Brain pericyte (primary cell): ENCODE measurements around the gene PLSCR5.

ENCODE experiments used
- DNase-seq: peaks from one replicate; pipeline ENCODE4 v3.0.0-alpha.2; 2012; ENCODE audit warnings: low read depth, low spot score

The PLSCR5 gene

DNA sequence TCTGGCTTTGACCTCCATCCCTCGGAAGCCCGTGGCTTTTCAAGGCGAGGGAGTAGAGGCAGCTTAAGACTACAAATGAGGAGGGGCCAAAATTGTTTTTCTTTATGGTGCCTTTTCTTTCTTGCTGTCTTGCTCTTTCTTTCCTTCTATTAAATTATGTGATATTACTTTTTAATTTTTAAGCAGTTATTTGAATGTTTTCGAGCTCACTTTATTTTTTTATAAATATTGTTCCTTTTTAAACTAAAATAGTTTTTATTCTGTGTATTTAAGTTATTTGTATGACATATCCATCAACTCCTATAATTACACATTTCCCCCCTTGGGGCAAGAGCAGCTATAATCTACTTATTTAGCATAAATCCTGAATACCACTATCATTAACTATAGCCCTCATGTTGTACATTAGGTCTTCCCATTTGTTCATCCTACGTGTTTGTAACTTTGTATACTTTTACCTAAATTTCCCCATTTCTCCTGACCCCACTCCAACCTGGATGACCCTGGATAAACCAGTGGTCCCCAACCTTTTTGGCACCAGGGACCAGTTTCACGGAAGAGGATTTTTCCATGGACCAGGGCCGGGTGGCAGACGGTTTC is 60.1 kb downstream of the PLSCR5 start:
- no peak for DNase-seq

DNA sequence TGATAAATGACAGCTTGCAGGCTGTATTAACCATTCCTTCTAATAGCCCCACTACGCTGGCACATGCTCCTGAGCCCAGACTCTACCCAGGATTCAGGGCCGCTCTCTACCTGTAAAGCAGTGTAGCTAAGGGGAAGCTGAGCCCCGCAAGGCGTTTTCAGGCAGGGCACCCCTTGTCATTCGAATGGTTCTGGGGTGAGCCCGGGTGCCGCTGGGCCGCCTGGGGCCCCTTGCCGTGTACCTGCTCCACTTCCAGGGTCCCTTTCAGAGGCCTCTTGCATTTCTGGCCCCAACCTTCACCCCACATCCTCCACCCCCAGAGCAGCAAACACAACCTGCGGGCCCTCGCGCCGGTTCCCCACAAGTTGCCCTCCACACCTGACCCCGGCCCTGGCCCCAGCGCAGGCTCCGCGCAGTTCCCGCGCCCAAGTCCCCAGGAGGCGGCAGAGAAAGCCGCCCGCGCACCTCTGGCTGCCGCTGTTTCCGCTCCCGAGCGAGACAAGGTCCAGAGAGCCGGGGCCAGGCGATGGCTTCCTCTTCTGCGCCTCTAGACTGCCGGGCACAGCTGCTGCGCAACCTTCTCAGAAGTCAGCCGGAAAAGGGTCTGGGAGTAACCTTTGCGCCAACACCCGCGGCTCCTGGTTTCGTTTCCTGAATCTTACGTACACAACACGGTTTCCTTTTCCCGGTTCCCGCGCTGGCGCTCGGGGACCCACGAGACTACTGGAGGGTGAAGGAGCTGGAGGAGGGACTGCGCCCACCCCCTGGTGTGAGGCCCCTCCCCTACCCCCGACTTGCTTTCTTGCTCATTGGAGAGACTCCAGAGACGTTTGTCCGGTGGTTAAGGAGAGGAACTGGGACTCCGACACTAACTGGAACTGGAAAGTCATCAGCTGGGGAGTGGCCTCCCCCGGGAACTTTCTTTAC is 60.9 kb downstream of the PLSCR5 start, which contains the start of gene PLSCR1:
PLSCR1 (minus strand) TSS at position 606 of the 927 bp plus-strand sequence. CDS start 8,055 bp downstream, outside the sequence.
- peak; percentile 83 for DNase-seq

DNA sequence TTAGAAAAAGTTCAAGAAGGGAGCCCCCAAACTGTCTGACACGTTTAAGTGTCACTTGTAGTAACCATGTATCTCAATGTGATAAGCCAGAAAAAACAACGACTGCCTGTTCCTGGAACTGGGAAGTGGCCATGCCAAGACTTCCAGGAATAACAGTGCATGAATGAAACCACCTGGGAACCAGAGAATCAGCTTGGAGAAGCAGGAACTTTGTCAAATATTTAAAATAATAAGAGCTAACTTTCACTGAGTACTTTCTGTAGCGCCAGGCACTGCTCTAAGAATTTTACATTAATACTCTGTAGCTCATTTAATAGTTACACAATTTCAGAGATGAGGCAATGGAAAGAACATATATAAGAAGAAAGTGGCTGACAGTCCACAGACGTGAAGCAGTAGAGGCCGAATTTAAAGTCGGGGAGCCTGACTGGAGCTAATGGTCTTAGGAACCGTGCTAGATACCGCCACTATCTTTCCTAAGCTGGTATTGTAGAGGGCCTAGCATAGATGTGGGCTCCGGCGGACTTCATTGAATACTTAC is 61.6 kb downstream of the PLSCR5 start:
- no peak for DNase-seq

DNA sequence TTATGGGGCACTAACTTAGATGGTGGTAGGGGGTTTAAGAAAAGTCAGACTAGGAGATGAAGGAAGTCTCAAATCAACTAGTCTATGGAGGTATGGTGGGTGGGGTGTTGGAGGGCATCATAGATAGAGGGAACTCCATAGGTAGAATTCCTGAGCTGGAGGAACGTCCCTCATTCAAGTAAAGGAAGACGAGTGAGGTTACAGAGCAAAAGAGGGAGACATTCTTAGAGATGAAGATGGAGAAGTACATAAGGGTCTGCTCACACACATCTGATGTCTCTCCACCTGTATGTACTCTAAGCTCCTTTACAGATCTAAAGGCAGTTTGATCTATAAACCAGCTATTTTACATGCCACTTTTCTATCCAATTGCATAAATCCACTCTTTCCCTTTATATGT is 62.2 kb downstream of the PLSCR5 start:
- DNase-seq: no peak

DNA sequence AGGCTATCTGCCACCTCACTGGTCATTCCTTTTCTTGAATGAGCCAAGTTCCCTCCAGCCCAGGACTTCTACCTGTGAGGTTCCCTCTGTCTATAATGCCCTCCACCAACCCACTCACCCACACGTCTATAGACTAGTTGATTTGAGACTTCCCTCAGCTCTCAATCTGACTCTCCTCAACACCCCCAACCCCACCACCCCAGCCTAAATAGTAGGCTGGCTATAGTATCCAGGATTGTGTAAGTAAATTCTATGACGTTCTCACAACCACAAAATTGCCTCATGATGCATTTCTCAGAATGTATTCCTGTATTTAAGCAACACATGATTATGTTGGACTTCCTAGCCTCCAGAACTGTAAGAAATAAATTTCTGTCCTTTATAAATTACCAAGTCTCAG is 63.0 kb downstream of the PLSCR5 start:
- DNase-seq: no peak

DNA sequence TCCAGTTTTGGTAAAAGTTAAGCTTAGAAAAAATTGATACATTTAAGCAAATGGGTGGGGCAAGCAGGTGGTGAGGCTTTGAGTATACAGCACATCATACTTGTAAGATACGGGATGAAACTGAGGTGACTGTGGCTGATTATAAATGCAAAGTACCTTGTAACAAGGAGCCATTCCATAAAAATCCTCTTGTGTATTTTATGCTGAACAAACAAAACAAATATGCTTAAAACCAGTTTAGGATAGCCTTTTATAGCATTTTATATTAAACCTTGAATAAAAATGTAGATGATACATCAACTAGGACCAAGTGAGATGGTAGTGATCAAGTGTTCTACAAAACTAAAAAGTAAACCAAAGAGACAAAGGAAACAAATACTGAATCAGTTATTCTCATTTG is 64.2 kb downstream of the PLSCR5 start:
- DNase-seq: no peak

DNA sequence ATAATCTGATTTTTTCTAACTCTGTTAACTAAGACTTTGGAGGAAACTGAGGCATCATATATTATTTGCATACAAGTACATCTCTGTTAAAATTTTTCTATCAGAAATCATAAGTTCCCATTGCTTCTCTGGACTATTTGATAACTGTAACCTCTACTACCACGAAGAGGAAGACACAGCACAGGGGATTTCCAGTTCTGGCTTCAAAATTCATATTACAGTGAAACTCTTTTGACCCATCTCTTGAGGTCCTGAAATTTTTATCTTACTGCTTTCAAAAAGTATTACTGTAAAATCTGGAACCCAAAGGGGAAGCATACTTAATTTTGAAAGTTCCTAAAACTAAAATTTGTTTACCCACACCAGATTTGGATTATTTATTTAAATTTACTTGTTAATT is 64.9 kb downstream of the PLSCR5 start:
- no peak for DNase-seq

DNA sequence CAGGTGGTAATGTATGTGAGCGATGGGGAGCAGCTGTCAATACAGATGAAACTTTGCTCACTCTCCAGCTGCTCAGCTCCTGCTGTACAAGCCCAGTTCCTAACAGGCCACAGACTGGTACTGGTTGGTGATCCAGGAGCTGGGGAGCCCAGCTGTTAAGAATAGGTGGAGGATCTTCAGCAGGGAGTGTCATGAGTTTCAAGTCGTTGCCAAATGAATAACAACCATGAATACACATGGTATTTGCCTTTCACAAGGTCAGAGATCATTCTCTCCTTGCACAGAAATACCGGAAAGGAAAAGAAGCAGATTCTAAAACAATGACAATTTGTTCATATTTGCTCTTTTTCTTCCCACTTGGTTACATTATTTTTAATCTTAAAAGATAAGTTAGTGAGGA is 65.8 kb downstream of the PLSCR5 start:
- no peak for DNase-seq

DNA sequence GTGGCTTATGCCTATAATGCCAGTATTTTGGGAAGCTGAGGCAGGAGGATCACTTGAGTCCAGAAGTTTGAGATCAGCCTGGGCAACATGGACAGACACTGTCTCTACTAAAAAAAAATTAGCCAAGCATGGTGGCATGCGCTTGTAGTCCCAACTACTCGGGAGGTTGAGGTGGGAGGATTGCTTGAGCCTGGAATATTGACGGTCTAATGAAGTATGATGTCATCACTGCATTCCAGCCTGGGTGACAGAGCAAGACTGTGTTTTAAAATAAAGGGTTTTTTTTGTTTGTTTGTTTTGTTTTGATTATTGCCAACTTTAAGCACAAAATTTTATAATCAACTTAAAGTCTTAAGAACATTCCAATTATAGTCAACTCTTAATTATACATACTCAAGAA is 67.5 kb downstream of the PLSCR5 start:
- no peak for DNase-seq

DNA sequence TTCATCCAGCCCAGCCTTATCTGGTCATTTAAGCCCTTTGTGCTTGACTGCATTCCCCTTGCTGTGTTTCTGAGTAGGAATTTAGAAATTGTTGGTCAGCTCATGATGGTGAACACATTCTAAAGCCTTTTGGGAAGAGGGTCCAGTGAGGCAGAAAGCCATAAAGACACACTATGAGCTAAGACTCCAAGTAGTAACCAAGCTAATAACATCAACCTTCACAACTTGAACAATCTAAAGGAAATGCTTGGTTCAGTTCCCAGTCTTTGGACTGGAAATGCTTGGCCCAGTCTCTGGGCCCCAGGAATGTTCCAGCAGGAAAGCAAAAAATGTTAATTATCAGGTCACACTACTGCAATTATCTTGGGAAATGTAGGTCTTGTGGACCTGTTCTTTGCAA is 68.5 kb downstream of the PLSCR5 start:
- DNase-seq: no peak
